ENCODE results near the gene LENEP.

DNA sequence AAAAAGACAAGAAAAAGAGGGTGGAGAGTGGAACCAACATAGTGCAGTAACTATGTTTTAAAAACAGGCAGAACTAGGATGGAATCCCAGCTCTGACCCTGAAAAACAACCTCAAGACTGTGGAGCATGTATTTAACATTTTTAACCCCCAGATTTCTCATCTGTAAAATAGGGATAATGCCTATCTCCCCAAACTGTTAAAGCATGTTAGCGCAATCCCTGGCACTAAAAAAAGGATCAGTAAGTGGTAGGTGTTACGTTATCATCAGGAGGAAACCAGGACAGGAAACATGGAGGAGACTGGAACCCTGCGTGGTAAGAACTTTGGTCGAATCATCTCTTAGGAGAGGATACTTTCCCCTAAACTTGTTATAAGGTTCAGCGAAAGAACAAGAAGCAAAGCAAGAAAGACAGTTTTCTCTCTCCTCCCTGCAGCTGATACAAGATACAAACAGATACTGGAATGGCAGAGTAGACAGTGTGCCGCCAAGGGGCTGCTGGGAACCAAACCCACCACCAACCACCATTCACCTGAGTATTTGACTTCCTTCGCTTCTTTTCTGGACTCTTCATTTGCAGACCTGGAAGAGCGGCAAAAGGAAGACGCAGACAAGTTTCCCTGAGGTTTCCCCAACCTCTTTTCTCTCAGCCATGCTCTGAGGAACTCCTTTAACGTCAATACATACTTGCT lies 32.8 kb upstream of the LENEP start:
- TF ChIP-seq, protein P1, sequence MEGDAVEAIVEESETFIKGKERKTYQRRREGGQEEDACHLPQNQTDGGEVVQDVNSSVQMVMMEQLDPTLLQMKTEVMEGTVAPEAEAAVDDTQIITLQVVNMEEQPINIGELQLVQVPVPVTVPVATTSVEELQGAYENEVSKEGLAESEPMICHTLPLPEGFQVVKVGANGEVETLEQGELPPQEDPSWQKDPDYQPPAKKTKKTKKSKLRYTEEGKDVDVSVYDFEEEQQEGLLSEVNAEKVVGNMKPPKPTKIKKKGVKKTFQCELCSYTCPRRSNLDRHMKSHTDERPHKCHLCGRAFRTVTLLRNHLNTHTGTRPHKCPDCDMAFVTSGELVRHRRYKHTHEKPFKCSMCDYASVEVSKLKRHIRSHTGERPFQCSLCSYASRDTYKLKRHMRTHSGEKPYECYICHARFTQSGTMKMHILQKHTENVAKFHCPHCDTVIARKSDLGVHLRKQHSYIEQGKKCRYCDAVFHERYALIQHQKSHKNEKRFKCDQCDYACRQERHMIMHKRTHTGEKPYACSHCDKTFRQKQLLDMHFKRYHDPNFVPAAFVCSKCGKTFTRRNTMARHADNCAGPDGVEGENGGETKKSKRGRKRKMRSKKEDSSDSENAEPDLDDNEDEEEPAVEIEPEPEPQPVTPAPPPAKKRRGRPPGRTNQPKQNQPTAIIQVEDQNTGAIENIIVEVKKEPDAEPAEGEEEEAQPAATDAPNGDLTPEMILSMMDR (conservative IDR thresholded peaks at IDR 0.05 in 1 of 2, IDR thresholded peaks at IDR 0.05 in 1 of 2; ENCODE audit: extremely low read depth in 1 of 2, insufficient read depth in 1 of 2, low read depth in 1 of 2, low read length in 2 of 2), result no peak
- no peak for TF ChIP-seq EZH2 (IDR thresholded peaks at IDR 0.05; ENCODE audit: borderline replicate concordance, low read length)
